Prostate gland (tissue), 2 donors: ENCODE results near the gene NR6A1.

Experiments used
- POLR2A ChIP-seq: fragments of 450-650 bp; IDR thresholded peaks from one replicate; pipeline ENCODE4 v1.6.1; 2016; ENCODE audit warnings: antibody characterized with exemption, mild to moderate bottlenecking
- POLR2AphosphoS5 ChIP-seq: sonication (generic); formaldehyde crosslinking; IDR thresholded peaks from one replicate; pipeline ENCODE4 v1.6.1; 2017; ENCODE audit warnings: antibody characterized with exemption
- TF ChIP-seq, protein P1 (sequence below), 4 experiments: fragments of 200-600 bp in 2 of 4; fragments of 450-650 bp in 2 of 4; sonication (generic) in 2 of 4; IDR thresholded peaks; 1 replicate in 3 of 4; 2 replicates in 1 of 4; pipeline ENCODE4 v1.5.1; 2016 to 2019; ENCODE audit warnings: antibody characterized with exemption in 4 of 4, mild to moderate bottlenecking in 2 of 4, moderate library complexity in 2 of 4

- TF ChIP-seq, protein P1, sequence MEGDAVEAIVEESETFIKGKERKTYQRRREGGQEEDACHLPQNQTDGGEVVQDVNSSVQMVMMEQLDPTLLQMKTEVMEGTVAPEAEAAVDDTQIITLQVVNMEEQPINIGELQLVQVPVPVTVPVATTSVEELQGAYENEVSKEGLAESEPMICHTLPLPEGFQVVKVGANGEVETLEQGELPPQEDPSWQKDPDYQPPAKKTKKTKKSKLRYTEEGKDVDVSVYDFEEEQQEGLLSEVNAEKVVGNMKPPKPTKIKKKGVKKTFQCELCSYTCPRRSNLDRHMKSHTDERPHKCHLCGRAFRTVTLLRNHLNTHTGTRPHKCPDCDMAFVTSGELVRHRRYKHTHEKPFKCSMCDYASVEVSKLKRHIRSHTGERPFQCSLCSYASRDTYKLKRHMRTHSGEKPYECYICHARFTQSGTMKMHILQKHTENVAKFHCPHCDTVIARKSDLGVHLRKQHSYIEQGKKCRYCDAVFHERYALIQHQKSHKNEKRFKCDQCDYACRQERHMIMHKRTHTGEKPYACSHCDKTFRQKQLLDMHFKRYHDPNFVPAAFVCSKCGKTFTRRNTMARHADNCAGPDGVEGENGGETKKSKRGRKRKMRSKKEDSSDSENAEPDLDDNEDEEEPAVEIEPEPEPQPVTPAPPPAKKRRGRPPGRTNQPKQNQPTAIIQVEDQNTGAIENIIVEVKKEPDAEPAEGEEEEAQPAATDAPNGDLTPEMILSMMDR (IDR thresholded peaks at IDR 0.05), result no peak
- TF ChIP-seq POLR2AphosphoS5 (no peak), POLR2A (no peak)
Observed at GRCh38 chr9:124511426-124511840, 259.7 kb downstream of the NR6A1 start.
